GM18907 (cell line): ENCODE data around the gene RMP24.

Source experiments
- ATAC-seq: cut with Tn5 transposase; IDR thresholded peaks from one replicate; pipeline ENCODE4 v1.9.1; 2021; ENCODE audit warnings: mild to moderate bottlenecking, moderate library complexity; ENCODE audit not compliant: unreplicated experiment

Gene RMP24

DNA sequence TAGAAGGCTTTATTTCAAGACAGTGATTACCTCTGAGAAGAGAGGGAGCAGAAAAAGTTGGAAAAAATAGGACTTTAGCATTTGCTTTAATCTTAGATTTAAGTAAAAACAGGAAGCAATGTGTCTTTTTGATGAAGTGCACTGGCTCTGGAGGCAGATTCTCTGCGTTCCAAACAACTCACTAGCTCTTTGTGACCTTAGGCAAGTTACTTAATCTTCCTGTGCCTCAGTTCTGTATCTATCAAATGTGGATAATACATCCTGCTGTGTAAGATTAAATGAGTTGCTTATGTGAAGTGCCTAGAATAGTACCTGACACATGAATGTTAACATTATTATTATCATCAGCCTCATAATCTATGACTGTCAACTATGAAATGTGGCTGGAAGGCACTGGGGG lies 52.5 kb downstream of the RMP24 start:
- ATAC-seq, result no peak

- ATAC-seq, result no peak
Observed at GRCh38 chr18:36028859-36029258, 56.4 kb downstream of the RMP24 start.
